Measurements from ENCODE around the gene ATP8A1. TPM values are rescaled to one million over a fixed set of nuclear protein-coding genes. Genes with fewer than 3 reads are reported as not detected.

The ATP8A1 gene
- total and polyA plus RNA-seq, 2 of the 8 experiments (the other 6 are each of a cell fraction or from before 2014, with no cell fraction given): 3.7 to 14.9 TPM

DNA sequence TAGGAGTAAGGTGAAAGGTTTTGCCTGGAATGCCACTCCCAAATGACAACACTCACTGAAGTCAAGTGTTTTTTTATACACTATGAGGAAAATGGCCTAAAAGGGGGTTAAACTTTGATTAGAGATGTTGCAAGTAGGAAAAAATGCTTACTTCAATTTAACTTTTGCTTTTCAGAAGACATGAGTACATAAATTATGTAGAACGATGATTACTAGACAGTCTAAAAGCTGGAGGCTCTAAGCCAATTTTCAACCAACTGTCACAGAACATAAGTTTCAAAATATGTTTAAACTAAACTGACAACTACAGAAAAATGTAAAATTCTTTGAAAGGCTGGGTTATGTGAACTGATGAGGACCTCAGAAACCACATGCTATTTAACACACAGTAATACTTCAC is 176.2 kb downstream of the ATP8A1 start:
- no peak overlapping the region for H3K56ac ChIP-seq (replicated peaks; ENCODE audit: insufficient read length, low read depth, low read length)

More for the DNA sequence above, 176.2 kb downstream of the ATP8A1 start:
- H3K4me2 ChIP-seq (ENCODE audit: insufficient read depth in 1 of 2, low read depth in 2 of 2, low read length in 2 of 2): no peak overlapping the region
- H2BK20ac ChIP-seq (ENCODE audit: low read length): no peak overlapping the region; the same call in 1 of the 2 replicates
- no peak overlapping the region for H4K5ac ChIP-seq (ENCODE audit: insufficient read length, low read depth, low read length)
- H3K27me3 ChIP-seq (replicated peaks in 1 of 4; ENCODE audit: control insufficient read depth in 3 of 4, extremely low read depth in 1 of 4, insufficient read depth in 3 of 4, low read length in 3 of 4): no peaks in the 10 kb centered on the region
- peaks cover 0 to 17% (median 4%) of the 10 kb centered on the region in 4 experiments; a peak in 4 of 7 replicates for H3K4me1 ChIP-seq (replicated peaks in 1 of 4; ENCODE audit: control insufficient read depth in 3 of 4, insufficient read depth in 4 of 4, low read length in 3 of 4)
- DNase-seq (ENCODE audit: low read depth in 1 of 2, low spot score in 2 of 2): no peak
- H4K91ac ChIP-seq (replicated peaks; ENCODE audit: insufficient read length, low read length): no peak overlapping the region
- H3K36me3 ChIP-seq (ENCODE audit: control insufficient read depth in 2 of 4, insufficient read depth in 4 of 4, low read length in 3 of 4): no peaks in the 10 kb centered on the region
- WGBS, 2 experiments (ENCODE audit: extremely low coverage in 1 of 2, insufficient coverage in 1 of 2, insufficient read length in 1 of 2, insufficient replicate concordance in 2 of 2, low coverage in 1 of 2, low lambda C conversion rate in 2 of 2, missing lambda C conversion rate in 1 of 2): 100% methylated on average over 1 of the region's 1 CpG; no CpG with 5 or more reads in 1 of the 2 experiments
- POLR2A ChIA-PET (ENCODE audit: partially characterized antibody): no interaction called here
- H2BK5ac ChIP-seq (ENCODE audit: low read depth, low read length): no peak overlapping the region
- no peak overlapping the region for H3K4me3 ChIP-seq (ENCODE audit: extremely low read depth in 1 of 4, insufficient read depth in 2 of 4, low read depth in 3 of 4, low read length in 4 of 4)
- no peaks in the 10 kb centered on the region for H3K23me2 ChIP-seq (ENCODE audit: low read depth, low read length)
- H2AK5ac ChIP-seq (ENCODE audit: low read depth, low read length): no peak overlapping the region
- no peak for FAIRE-seq
- H3K14ac ChIP-seq (ENCODE audit: insufficient read length): no peak overlapping the region
- no peak overlapping the region for H2AFZ ChIP-seq (ENCODE audit: low read length)
- no peak overlapping the region for H4K8ac ChIP-seq (ENCODE audit: extremely low read depth, insufficient read depth, low read length)
- CTCF ChIA-PET (ENCODE audit: partially characterized antibody): interaction anchor here (0.9 kb wide), 1 partner anchor 39 kb away, joined by 3 read pairs; no protein-coding TSS in a partner anchor
- no peak overlapping the region for H3K9ac ChIP-seq (replicated peaks in 1 of 4; ENCODE audit: extremely low read depth in 1 of 4, low read depth in 3 of 4, low read length in 3 of 4)
- H3K18ac ChIP-seq (ENCODE audit: extremely low read depth, low read length): no peak overlapping the region
- H3K27ac ChIP-seq (ENCODE audit: low read depth, low read length): no peak overlapping the region
- TF ChIP-seq GABPA (IDR thresholded peaks at IDR 0.05; ENCODE audit: borderline replicate concordance, insufficient read depth, low read length) (no peak), EGR1 (IDR thresholded peaks at IDR 0.05; ENCODE audit: borderline replicate concordance, low read depth, low read length) (no peak), BRCA1 (IDR thresholded peaks at IDR 0.05; ENCODE audit: low read depth, low read length) (no peak), FOSL1 (IDR thresholded peaks at IDR 0.05; ENCODE audit: insufficient read depth, low read depth, low read length) (no peak), SAP30 (IDR thresholded peaks at IDR 0.05; ENCODE audit: insufficient read depth, insufficient replicate concordance, low read length) (no peak), TAF7 (optimal IDR thresholded peaks at IDR 0.05; ENCODE audit: borderline replicate concordance, low read depth, low read length) (no peak), CHD2 (IDR thresholded peaks at IDR 0.05; ENCODE audit: low read length) (no peak)
- no peak overlapping the region for H3K23ac ChIP-seq (ENCODE audit: insufficient read length)
- H2BK12ac ChIP-seq (ENCODE audit: low read depth, low read length): no peak overlapping the region
- no peaks in the 10 kb centered on the region for H3K79me2 ChIP-seq (ENCODE audit: control insufficient read depth in 1 of 2, insufficient read depth in 2 of 2, low read length in 2 of 2)
- H2BK120ac ChIP-seq (replicated peaks; ENCODE audit: low read depth, low read length): no peak overlapping the region
- H3K79me1 ChIP-seq (ENCODE audit: low read depth, low read length): no peaks in the 10 kb centered on the region
- H3K4ac ChIP-seq (replicated peaks; ENCODE audit: insufficient read length, low read depth, low read length): no peak overlapping the region
- H2BK15ac ChIP-seq (ENCODE audit: low read length): no peak overlapping the region
- H4K20me1 ChIP-seq (replicated peaks in 1 of 2; ENCODE audit: control insufficient read depth in 1 of 2, insufficient read depth in 2 of 2, low read length in 2 of 2): no peaks in the 10 kb centered on the region
- H3K9me3 ChIP-seq (ENCODE audit: insufficient read depth in 2 of 2, low read depth in 1 of 2, low read length in 1 of 2): no peaks in the 10 kb centered on the region
